ENCODE data around the gene DCST1. TPM values are rescaled to one million over a fixed set of nuclear protein-coding genes. Genes with fewer than 3 reads are reported as not detected.

Gene DCST1
- total RNA-seq, 2 donors from 2014 or later: not detected

GRCh38 chr1:154989195-154989860, 44.3 kb upstream of the DCST1 start:
- Histone ChIP-seq H3K27me3 (no peaks in the 10 kb centered on the region), H3K4me1 (peaks cover 6% of the 10 kb centered on the region), H3K36me3 (replicated peaks in 1 of 2; ENCODE audit: insufficient read depth in 1 of 2, low read depth in 2 of 2) (no peaks in the 10 kb centered on the region), H3K9me3 (no peaks in the 10 kb centered on the region), H3K27ac (no peak overlapping the region), H3K4me3 (no peak overlapping the region)
- ATAC-seq (no peak), DNase-seq (no peak)
- TF ChIP-seq CTCF (IDR thresholded peaks at IDR 0.05) (no peak), POLR2A (IDR thresholded peaks at IDR 0.05) (no peak)
- intact Hi-C loops (cut with DNase I): no loop called here
- 75 to 80% methylated on average over 2 to 3 of the region's 3 CpGs for WGBS, 2 donors

- DNase-seq (no peak), ATAC-seq (no peak)
- no peaks in the 10 kb centered on the region for H3K36me3 ChIP-seq (replicated peaks in 1 of 2; ENCODE audit: insufficient read depth in 1 of 2, low read depth in 2 of 2)
- 92 to 97% methylated on average over 8 of the region's 8 CpGs for WGBS, 2 donors
- TF ChIP-seq CTCF (IDR thresholded peaks at IDR 0.05): no peak
- no peak for TF ChIP-seq POLR2A (IDR thresholded peaks at IDR 0.05)
- no peaks in the 10 kb centered on the region for H3K9me3 ChIP-seq
- intact Hi-C loops (cut with DNase I): no loop called here
- no peak overlapping the region for H3K4me3 ChIP-seq
- H3K27me3 ChIP-seq: no peaks in the 10 kb centered on the region
- H3K27ac ChIP-seq: no peak overlapping the region
- peaks cover 11% of the 10 kb centered on the region for H3K4me1 ChIP-seq
Observed at GRCh38 chr1:154990276-154990675, 43.3 kb upstream of the DCST1 start.

- TF ChIP-seq POLR2A (IDR thresholded peaks at IDR 0.05) (no peak), CTCF (IDR thresholded peaks at IDR 0.05) (peak in 1 of 7 experiments; percentile 20)
- Histone ChIP-seq H3K9me3 (no peaks in the 10 kb centered on the region), H3K4me1 (peaks cover 17% of the 10 kb centered on the region), H3K27me3 (no peaks in the 10 kb centered on the region), H3K4me3 (no peak overlapping the region), H3K27ac (no peak overlapping the region), H3K36me3 (replicated peaks in 1 of 2; ENCODE audit: insufficient read depth in 1 of 2, low read depth in 2 of 2) (no peaks in the 10 kb centered on the region)
- WGBS, 2 donors: 73 to 78% methylated on average over 14 of the region's 14 CpGs
- ATAC-seq (no peak), DNase-seq (peak in 2 of 4 donors; percentile 13 to 24)
- intact Hi-C loops (cut with DNase I): no loop called here
Observed at GRCh38 chr1:154992721-154993571, 40.7 kb upstream of the DCST1 start.

- Histone ChIP-seq H3K4me1 (peaks cover 18% of the 10 kb centered on the region), H3K4me3 (no peak within 1 kb of the TSS), H3K9me3 (no peaks in the 10 kb centered on the region), H3K27me3 (no peaks in the 10 kb centered on the region), H3K36me3 (replicated peaks in 1 of 2; ENCODE audit: insufficient read depth in 1 of 2, low read depth in 2 of 2) (no peaks in the 10 kb centered on the region), H3K27ac (peak within 1 kb of the TSS in 1 of 4 donors; percentile 13)
- WGBS, 2 donors: 79% methylated on average over 8 of the region's 8 CpGs; no CpG with 5 or more reads in 1 of the 2 donors
- TF ChIP-seq CTCF (IDR thresholded peaks at IDR 0.05) (no peak), POLR2A (IDR thresholded peaks at IDR 0.05) (no peak)
- ATAC-seq: no peak
- DNase-seq: no peak
- intact Hi-C loops (cut with DNase I): no loop called here
Observed at GRCh38 chr1:154993572-154994268, 39.9 kb upstream of the DCST1 start, which contains the start of gene LENEP. LENEP (plus strand) TSS chr1:154993586; CDS start chr1:154993608, 22 bp downstream.

All from body of pancreas (tissue), 4 donors.